ENCODE results near the gene ALPK1.

ALPK1 gene

GRCh38 chr4:112377171-112377570 lies 80.0 kb downstream of the ALPK1 start:
- no peak for TF ChIP-seq CTCF (IDR thresholded peaks at IDR 0.05; ENCODE audit: control insufficient read depth, insufficient read depth, low read depth, low read length, missing control alignments)
- no peak overlapping the region for H3K4me3 ChIP-seq (ENCODE audit: control insufficient read depth, low read depth, low read length)
- DNase-seq (ENCODE audit: low read depth): no peak

- DNase-seq (ENCODE audit: low read depth): no peak
- no peak overlapping the region for H3K4me3 ChIP-seq (ENCODE audit: control insufficient read depth, low read depth, low read length)
- TF ChIP-seq CTCF (IDR thresholded peaks at IDR 0.05; ENCODE audit: control insufficient read depth, insufficient read depth, low read depth, low read length, missing control alignments): no peak
These were observed 80.5 kb downstream of the ALPK1 start for GRCh38 chr4:112377594-112378242.

- no peak for TF ChIP-seq CTCF (IDR thresholded peaks at IDR 0.05; ENCODE audit: control insufficient read depth, insufficient read depth, low read depth, low read length, missing control alignments)
These were observed 81.1 kb downstream of the ALPK1 start for GRCh38 chr4:112378243-112378620.

GRCh38 chr4:112378858-112379257 lies 81.7 kb downstream of the ALPK1 start:
- no peak overlapping the region for H3K4me3 ChIP-seq (ENCODE audit: control insufficient read depth, low read depth, low read length)
- no peak for TF ChIP-seq CTCF (IDR thresholded peaks at IDR 0.05; ENCODE audit: control insufficient read depth, insufficient read depth, low read depth, low read length, missing control alignments)
- DNase-seq (ENCODE audit: low read depth): no peak

More at GRCh38 chr4:112378243-112378620, 81.1 kb downstream of the ALPK1 start:
- no peak overlapping the region for H3K4me3 ChIP-seq (ENCODE audit: control insufficient read depth, low read depth, low read length)
- DNase-seq (ENCODE audit: low read depth): no peak

- no peak for DNase-seq (ENCODE audit: low read depth)
- H3K4me3 ChIP-seq (ENCODE audit: control insufficient read depth, low read depth, low read length): no peak overlapping the region
- TF ChIP-seq CTCF (IDR thresholded peaks at IDR 0.05; ENCODE audit: control insufficient read depth, insufficient read depth, low read depth, low read length, missing control alignments): no peak
These were observed 82.1 kb downstream of the ALPK1 start for GRCh38 chr4:112379306-112379705.

- DNase-seq (ENCODE audit: low read depth): no peak
- no peak overlapping the region for H3K4me3 ChIP-seq (ENCODE audit: control insufficient read depth, low read depth, low read length)
- TF ChIP-seq CTCF (IDR thresholded peaks at IDR 0.05; ENCODE audit: control insufficient read depth, insufficient read depth, low read depth, low read length, missing control alignments): no peak
These were observed 85.0 kb downstream of the ALPK1 start for GRCh38 chr4:112381996-112382692.
